ENCODE results near the gene ETV3L.

Gene ETV3L

GRCh38 chr1:157138220-157139051 is 38.8 kb upstream of the ETV3L start, which contains the start of gene ETV3:
Gene ETV3, minus strand, starts transcription at chr1:157138395. Its CDS starts 2,043 bp downstream, at chr1:157136352.
- no peak for TF ChIP-seq CTCF (conservative IDR thresholded peaks at IDR 0.05; ENCODE audit: low read depth)
- POLR2A ChIA-PET (ENCODE audit: low non-redundant PET): interaction anchor here (0.6 to 0.7 kb wide), 2 partner anchors 17 to 43 kb away, joined by 3 to 4 read pairs; no protein-coding TSS in a partner anchor
- peak; percentile 94 for DNase-seq (ENCODE audit: low spot score)
- CTCF ChIA-PET: interaction anchor here (1.3 to 5.3 kb wide), 2 partner anchors 18 to 983 kb away, joined by 3 to 27 read pairs; no protein-coding TSS in a partner anchor
- peak within 1 kb of the TSS; percentile 89 for H3K27ac ChIP-seq

- peak; percentile 17 for DNase-seq (ENCODE audit: low spot score)
- CTCF ChIA-PET: interaction anchor here (0.5 to 5.3 kb wide), 4 partner anchors 13 to 343 kb away, joined by 3 to 27 read pairs (median 5); no protein-coding TSS in a partner anchor
- POLR2A ChIA-PET (ENCODE audit: low non-redundant PET): interaction anchor here (0.6 kb wide), 1 partner anchor 18 kb away, joined by 4 read pairs; no protein-coding TSS in a partner anchor
- peak overlapping the region; percentile 89 for H3K27ac ChIP-seq
- no peak for TF ChIP-seq CTCF (conservative IDR thresholded peaks at IDR 0.05; ENCODE audit: low read depth)
Observed at GRCh38 chr1:157137408-157138219, 38.0 kb upstream of the ETV3L start.

GRCh38 chr1:157137046-157137407 is 37.4 kb upstream of the ETV3L start:
- no peak for TF ChIP-seq CTCF (conservative IDR thresholded peaks at IDR 0.05; ENCODE audit: low read depth)
- ChIA-PET CTCF (interaction anchor here (0.5 to 5.3 kb wide), 4 partner anchors 14 to 343 kb away, joined by 3 to 27 read pairs (median 5); no protein-coding TSS in a partner anchor), POLR2A (ENCODE audit: low non-redundant PET) (no interaction called here)
- peak; percentile 34 for DNase-seq (ENCODE audit: low spot score)
- peak overlapping the region; percentile 89 for H3K27ac ChIP-seq

- no peak overlapping the region for H3K27ac ChIP-seq
- DNase-seq (ENCODE audit: low spot score): peak; percentile 25
- no peak for TF ChIP-seq CTCF (conservative IDR thresholded peaks at IDR 0.05; ENCODE audit: low read depth)
- CTCF ChIA-PET: interaction anchor here (0.5 to 5.3 kb wide), 2 partner anchors 20 to 319 kb away, joined by 3 to 27 read pairs; no protein-coding TSS in a partner anchor
- POLR2A ChIA-PET (ENCODE audit: low non-redundant PET): no interaction called here
Observed at GRCh38 chr1:157136133-157136532, 36.5 kb upstream of the ETV3L start.

- no peak for TF ChIP-seq CTCF (conservative IDR thresholded peaks at IDR 0.05; ENCODE audit: low read depth)
- CTCF ChIA-PET: interaction anchor here (0.5 to 5.3 kb wide), 2 partner anchors 21 to 318 kb away, joined by 3 to 27 read pairs; no protein-coding TSS in a partner anchor
- DNase-seq (ENCODE audit: low spot score): no peak
- no peak overlapping the region for H3K27ac ChIP-seq
- POLR2A ChIA-PET (ENCODE audit: low non-redundant PET): no interaction called here
Observed at GRCh38 chr1:157135646-157136045, 36.0 kb upstream of the ETV3L start.

- H3K27ac ChIP-seq: no peak overlapping the region
- no peak for DNase-seq (ENCODE audit: low spot score)
- no peak for TF ChIP-seq CTCF (conservative IDR thresholded peaks at IDR 0.05; ENCODE audit: low read depth)
- ChIA-PET POLR2A (ENCODE audit: low non-redundant PET) (no interaction called here), CTCF (interaction anchor here (5.3 kb wide), 1 partner anchor 21 kb away, joined by 27 read pairs; no protein-coding TSS in a partner anchor)
Observed at GRCh38 chr1:157135070-157135469, 35.5 kb upstream of the ETV3L start.

Data from RWPE1 (cell line).